ENCODE measurements around the gene BORCS8. TPM values are rescaled to one million over a fixed set of nuclear protein-coding genes. Genes with fewer than 3 reads are reported as not detected.

The BORCS8 gene
- total and polyA plus RNA-seq, 2 of the 13 experiments (the other 11 are each of a cell fraction or from before 2014, with no cell fraction given) = 9.6 to 13.3 TPM

- H2AFZ ChIP-seq (ENCODE audit: low read length) = no peak overlapping the region
- ATAC-seq (no peak), FAIRE-seq (no peak), DNase-seq (ENCODE audit: low spot score) (no peak)
- no peaks in the 10 kb centered on the region for H4K20me1 ChIP-seq (ENCODE audit: insufficient read depth, low read length)
- peaks cover 7% of the 10 kb centered on the region for H3K4me1 ChIP-seq (ENCODE audit: insufficient read depth, low read length)
- WGBS (ENCODE audit: low lambda C conversion rate) = 83% methylated on average over 12 of the region's 12 CpGs
- peaks cover 0 to 5% of the 10 kb centered on the region in 2 experiments; a peak in 1 of 5 replicates for H3K36me3 ChIP-seq (replicated peaks in 1 of 2; ENCODE audit: control insufficient read depth in 1 of 2, insufficient read depth in 2 of 2, low read length in 2 of 2)
- no TSS peak for BruUV-seq (replicated peaks)
- CTCF ChIA-PET (ENCODE audit: low intra/inter-chr PET ratio, low total read pairs) = interaction anchor here (0.6 kb wide), 1 partner anchor 53 kb away, joined by 3 read pairs; no protein-coding TSS in a partner anchor
- H3K4me2 ChIP-seq (ENCODE audit: low read depth, low read length) = no peak overlapping the region
- H3K79me2 ChIP-seq (ENCODE audit: insufficient read depth, low read length) = peaks cover 3% of the 10 kb centered on the region
- TF ChIP-seq ATF7-NPFF (CRISPR knock-in tag; IDR thresholded peaks at IDR 0.05; ENCODE audit: low read depth) (no peak), FOXJ3 (CRISPR knock-in tag; IDR thresholded peaks at IDR 0.05; ENCODE audit: borderline replicate concordance) (no peak), E2F1 (CRISPR knock-in tag; IDR thresholded peaks at IDR 0.05) (no peak), GZF1 (CRISPR knock-in tag; IDR thresholded peaks at IDR 0.05) (no peak), ZZZ3 (CRISPR knock-in tag; IDR thresholded peaks at IDR 0.05; ENCODE audit: borderline replicate concordance) (no peak), ZNF383 (CRISPR knock-in tag; IDR thresholded peaks at IDR 0.05; ENCODE audit: borderline replicate concordance) (no peak)
- H3K9ac ChIP-seq (ENCODE audit: insufficient read depth, low read depth, low read length) = no peak overlapping the region
- intact Hi-C loops (cut with micrococcal nuclease; ENCODE audit: unreplicated experiment) = no loop called here
- in situ Hi-C loops (cut with HindIII; ENCODE audit: extremely low pct_ligation_motif_present, low pct_unique_long_range_greater_than_20kb) = loop anchor here (5.0 kb wide), 1 partner anchor 35 kb away; no protein-coding TSS in a partner anchor
- no peaks in the 10 kb centered on the region for H3K27me3 ChIP-seq (ENCODE audit: control insufficient read depth in 1 of 2, insufficient read depth in 2 of 2, low read length in 2 of 2)
- POLR2A ChIA-PET = interaction anchor here (1.1 kb wide), 1 partner anchor 28 kb away, joined by 3 read pairs; the partner anchor contains the start of gene MEF2B
- H3K4me3 ChIP-seq (replicated peaks in 1 of 3; ENCODE audit: insufficient read depth in 1 of 3, low read depth in 2 of 3, low read length in 3 of 3) = no peak overlapping the region
- H3K9me3 ChIP-seq (ENCODE audit: low read length) = no peaks in the 10 kb centered on the region
- H3K27ac ChIP-seq (ENCODE audit: extremely low read length, insufficient read depth, low read length) = no peak overlapping the region
Observed at GRCh38 chr19:19142347-19142746, 49.6 kb downstream of the BORCS8 start.

GRCh38 chr19:19140476-19140875 is 51.5 kb downstream of the BORCS8 start:
- Histone ChIP-seq H3K9ac (ENCODE audit: insufficient read depth, low read depth, low read length) (no peak overlapping the region), H2AFZ (ENCODE audit: low read length) (no peak overlapping the region), H3K4me3 (replicated peaks in 1 of 3; ENCODE audit: insufficient read depth in 1 of 3, low read depth in 2 of 3, low read length in 3 of 3) (no peak overlapping the region), H3K27me3 (ENCODE audit: control insufficient read depth in 1 of 2, insufficient read depth in 2 of 2, low read length in 2 of 2) (no peaks in the 10 kb centered on the region), H3K27ac (ENCODE audit: extremely low read length, insufficient read depth, low read length) (no peak overlapping the region), H4K20me1 (ENCODE audit: insufficient read depth, low read length) (no peaks in the 10 kb centered on the region), H3K4me1 (ENCODE audit: insufficient read depth, low read length) (peaks cover 14% of the 10 kb centered on the region), H3K4me2 (ENCODE audit: low read depth, low read length) (no peak overlapping the region), H3K79me2 (ENCODE audit: insufficient read depth, low read length) (peaks cover 5% of the 10 kb centered on the region), H3K36me3 (replicated peaks in 1 of 2; ENCODE audit: control insufficient read depth in 1 of 2, insufficient read depth in 2 of 2, low read length in 2 of 2) (no peaks in the 10 kb centered on the region), H3K9me3 (ENCODE audit: low read length) (no peaks in the 10 kb centered on the region)
- DNase-seq (ENCODE audit: low spot score) (no peak), ATAC-seq (no peak), FAIRE-seq (no peak)
- CTCF ChIA-PET (ENCODE audit: low intra/inter-chr PET ratio, low total read pairs) = interaction anchor here (0.9 to 1.4 kb wide), 2 partner anchors 35 to 77 kb away, joined by 4 to 5 read pairs; partner anchors contain the start of gene SLC25A42
- POLR2A ChIA-PET = interaction anchor here (0.9 kb wide), 1 partner anchor 24 kb away, joined by 3 read pairs; no protein-coding TSS in a partner anchor
- intact Hi-C loops (cut with micrococcal nuclease; ENCODE audit: unreplicated experiment) = no loop called here
- no TSS peak for BruUV-seq (replicated peaks)
- 34% methylated on average over 5 of the region's 5 CpGs for WGBS (ENCODE audit: low lambda C conversion rate)
- in situ Hi-C loops (cut with HindIII; ENCODE audit: extremely low pct_ligation_motif_present, low pct_unique_long_range_greater_than_20kb) = loop anchor here (5.0 kb wide), 1 partner anchor 37 kb away; no protein-coding TSS in a partner anchor
- no peak for TF ChIP-seq ZNF460 (CRISPR knock-in tag; IDR thresholded peaks at IDR 0.05; ENCODE audit: borderline replicate concordance)
- TF ChIP-seq ZFP36 (IDR thresholded peaks at IDR 0.05; ENCODE audit: borderline replicate concordance, low read depth, low read length, partially characterized antibody) = no peak
- TF ChIP-seq ZNF597 (CRISPR knock-in tag; IDR thresholded peaks at IDR 0.05) = no peak
- TF ChIP-seq SIN3B (IDR thresholded peaks at IDR 0.05; ENCODE audit: low read length) = no peak
- TF ChIP-seq ZNF275 (CRISPR knock-in tag; IDR thresholded peaks at IDR 0.05; ENCODE audit: borderline replicate concordance) = no peak
- no peak for TF ChIP-seq SATB2 (CRISPR knock-in tag; IDR thresholded peaks at IDR 0.05)
- TF ChIP-seq ZFX (CRISPR knock-in tag; IDR thresholded peaks at IDR 0.05; ENCODE audit: low read depth) = no peak
- no peak for TF ChIP-seq RFXAP (CRISPR knock-in tag; IDR thresholded peaks at IDR 0.05; ENCODE audit: borderline replicate concordance)
- TF ChIP-seq PRMT3 (CRISPR knock-in tag; IDR thresholded peaks at IDR 0.05; ENCODE audit: borderline replicate concordance, low read depth) = no peak
